ENCODE measurements around the gene CASK. TPM values are rescaled to one million over a fixed set of nuclear protein-coding genes. Genes with fewer than 3 reads are reported as not detected.

The CASK gene
- total and polyA plus RNA-seq, 2 of the 13 experiments (the other 11 are each of a cell fraction or from before 2014, with no cell fraction given) = 14.5 to 16.0 TPM

- Histone ChIP-seq H3K27ac (ENCODE audit: extremely low read length, insufficient read depth, low read length) (no peak overlapping the region), H4K20me1 (ENCODE audit: insufficient read depth, low read length) (no peaks in the 10 kb centered on the region), H3K27me3 (ENCODE audit: control insufficient read depth in 1 of 2, insufficient read depth in 2 of 2, low read length in 2 of 2) (no peaks in the 10 kb centered on the region), H2AFZ (ENCODE audit: low read length) (no peak overlapping the region), H3K4me3 (replicated peaks in 1 of 3; ENCODE audit: insufficient read depth in 1 of 3, low read depth in 2 of 3, low read length in 3 of 3) (no peak overlapping the region), H3K4me1 (ENCODE audit: insufficient read depth, low read length) (peaks cover 23% of the 10 kb centered on the region), H3K36me3 (replicated peaks in 1 of 2; ENCODE audit: control insufficient read depth in 1 of 2, insufficient read depth in 2 of 2, low read length in 2 of 2) (no peaks in the 10 kb centered on the region), H3K4me2 (ENCODE audit: low read depth, low read length) (no peak overlapping the region), H3K9me3 (ENCODE audit: low read length) (no peaks in the 10 kb centered on the region), H3K79me2 (ENCODE audit: insufficient read depth, low read length) (no peaks in the 10 kb centered on the region), H3K9ac (ENCODE audit: insufficient read depth, low read depth, low read length) (no peak overlapping the region)
- no peak; the same call in 2 of the 3 replicates for ATAC-seq
- in situ Hi-C loops (cut with HindIII; ENCODE audit: extremely low pct_ligation_motif_present, low pct_unique_long_range_greater_than_20kb) = no loop called here
- POLR2A ChIA-PET = no interaction called here
- no peak for DNase-seq (ENCODE audit: low spot score)
- CTCF ChIA-PET (ENCODE audit: low intra/inter-chr PET ratio, low total read pairs) = no interaction called here
- FAIRE-seq = no peak
- TF ChIP-seq KDM3A (CRISPR knock-in tag; IDR thresholded peaks at IDR 0.05; ENCODE audit: low read depth) (no peak), FOSL2 (CRISPR knock-in tag; IDR thresholded peaks at IDR 0.05) (0 out of 2 replicates have a peak, but pooled peaks have one; percentile 10)
- intact Hi-C loops (cut with micrococcal nuclease; ENCODE audit: unreplicated experiment) = loop anchor here (5.0 kb wide), 1 partner anchor 98 kb away; the partner anchor contains the start of gene CASK
- no TSS peak for BruUV-seq (replicated peaks)
- WGBS (ENCODE audit: low lambda C conversion rate) = 60% methylated on average over 1 of the region's 3 CpGs
Measured at GRCh38 chrX:41824551-41824950, 98.8 kb downstream of the CASK start.

GRCh38 chrX:41823402-41823801 lies 100.0 kb downstream of the CASK start:
- no peaks in the 10 kb centered on the region for H4K20me1 ChIP-seq (ENCODE audit: insufficient read depth, low read length)
- FAIRE-seq (no peak), DNase-seq (ENCODE audit: low spot score) (peak; percentile 84), ATAC-seq (peak; percentile 74)
- ChIA-PET CTCF (ENCODE audit: low intra/inter-chr PET ratio, low total read pairs) (no interaction called here), POLR2A (no interaction called here)
- no peak overlapping the region for H3K4me3 ChIP-seq (replicated peaks in 1 of 3; ENCODE audit: insufficient read depth in 1 of 3, low read depth in 2 of 3, low read length in 3 of 3)
- no peak overlapping the region; the same call in 1 of the 2 replicates for H3K9ac ChIP-seq (ENCODE audit: insufficient read depth, low read depth, low read length)
- no peaks in the 10 kb centered on the region for H3K27me3 ChIP-seq (ENCODE audit: control insufficient read depth in 1 of 2, insufficient read depth in 2 of 2, low read length in 2 of 2)
- H3K9me3 ChIP-seq (ENCODE audit: low read length) = no peaks in the 10 kb centered on the region
- intact Hi-C loops (cut with micrococcal nuclease; ENCODE audit: unreplicated experiment) = loop anchor here (5.0 kb wide), 1 partner anchor 99 kb away; the partner anchor contains the start of gene CASK
- peaks cover 23% of the 10 kb centered on the region for H3K4me1 ChIP-seq (ENCODE audit: insufficient read depth, low read length)
- no peaks in the 10 kb centered on the region for H3K36me3 ChIP-seq (replicated peaks in 1 of 2; ENCODE audit: control insufficient read depth in 1 of 2, insufficient read depth in 2 of 2, low read length in 2 of 2)
- no peak overlapping the region for H2AFZ ChIP-seq (ENCODE audit: low read length)
- in situ Hi-C loops (cut with HindIII; ENCODE audit: extremely low pct_ligation_motif_present, low pct_unique_long_range_greater_than_20kb) = no loop called here
- no peaks in the 10 kb centered on the region for H3K79me2 ChIP-seq (ENCODE audit: insufficient read depth, low read length)
- 38% methylated on average over 4 of the region's 4 CpGs for WGBS (ENCODE audit: low lambda C conversion rate)
- peak overlapping the region; percentile 48 for H3K27ac ChIP-seq (ENCODE audit: extremely low read length, insufficient read depth, low read length)
- BruUV-seq (replicated peaks) = no TSS peak
- H3K4me2 ChIP-seq (ENCODE audit: low read depth, low read length) = peak overlapping the region; percentile 39
- peak; percentile 99 for TF ChIP-seq ZNF644 (CRISPR knock-in tag; IDR thresholded peaks at IDR 0.05; ENCODE audit: low read depth)
- TF ChIP-seq GATAD2A (CRISPR knock-in tag; IDR thresholded peaks at IDR 0.05) = peak; percentile 40; the same call in 1 of the 2 replicates
- TF ChIP-seq ZSCAN5A (CRISPR knock-in tag; IDR thresholded peaks at IDR 0.05; ENCODE audit: borderline replicate concordance) = no peak
- no peak for TF ChIP-seq ZNF691 (CRISPR knock-in tag; IDR thresholded peaks at IDR 0.05; ENCODE audit: borderline replicate concordance, low read depth)
- TF ChIP-seq ZSCAN9 (CRISPR knock-in tag; IDR thresholded peaks at IDR 0.05; ENCODE audit: borderline replicate concordance) = no peak
- TF ChIP-seq ZNF503 (CRISPR knock-in tag; IDR thresholded peaks at IDR 0.05) = no peak
- peak; percentile 66 for TF ChIP-seq ARID5B (CRISPR knock-in tag; IDR thresholded peaks at IDR 0.05)
- 0 out of 2 replicates have a peak, but pooled peaks have one; percentile 23 for TF ChIP-seq ZMYM4 (CRISPR knock-in tag; IDR thresholded peaks at IDR 0.05)

All from HepG2 (cell line).